ENCODE data around the gene CRB3. TPM values are rescaled to one million over a fixed set of nuclear protein-coding genes. Genes with fewer than 3 reads are reported as not detected.
A peak's percentile ranks its signal among the peaks of the same experiment; 100 is the strongest.

CRB3 gene
- total RNA-seq, 2 experiments from 2014 or later = 1.6 to 2.4 TPM

DNA sequence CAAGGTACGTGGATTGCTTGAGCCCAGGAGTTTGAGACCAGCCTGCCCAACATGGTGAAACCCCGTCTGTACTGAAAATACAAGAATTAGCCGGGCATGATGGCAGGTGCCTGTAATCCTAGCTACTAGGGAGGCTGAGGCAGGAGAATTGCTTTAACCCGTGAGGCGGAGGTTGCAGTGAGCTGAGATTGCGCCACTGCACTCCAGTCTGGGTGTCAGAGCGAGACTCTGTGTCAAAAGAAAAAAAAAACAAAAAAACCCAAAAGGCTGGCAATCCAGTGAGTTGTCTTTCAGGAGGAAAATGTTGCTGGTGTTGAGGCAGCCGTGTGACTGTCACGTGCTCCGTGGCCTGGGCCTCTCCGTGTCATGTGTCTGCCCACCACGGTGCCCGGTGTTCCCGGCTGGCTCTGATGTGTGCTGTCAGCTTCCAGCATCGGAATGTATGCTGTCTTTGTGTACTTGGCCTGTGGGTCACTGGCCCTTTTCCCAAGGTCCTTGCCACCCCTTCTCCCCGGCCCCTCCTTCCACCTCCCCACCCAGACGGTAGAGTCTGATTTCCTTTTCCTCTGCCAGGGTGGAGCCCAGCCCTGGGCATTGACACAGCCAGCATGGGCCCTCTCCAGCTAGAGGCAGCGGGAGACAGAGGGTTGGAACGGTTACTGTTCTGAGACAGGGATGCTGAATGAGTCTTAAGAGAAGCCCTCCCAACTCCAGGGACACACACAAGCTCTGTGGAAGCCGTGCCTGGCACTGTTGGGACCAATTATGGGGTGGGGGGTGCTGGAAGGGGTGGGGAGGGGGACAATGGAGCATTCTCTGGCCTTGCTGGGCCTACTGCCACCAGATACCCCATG is 45.3 kb downstream of the CRB3 start:
- Mint-ChIP-seq H3K4me3 (no peak overlapping the region), H3K27ac (no peak overlapping the region), H3K27me3 (no peaks in the 10 kb centered on the region), H3K36me3 (no peaks in the 10 kb centered on the region), H3K9me3 (no peaks in the 10 kb centered on the region), H3K4me1 (ENCODE audit: low read depth) (peaks cover 4% of the 10 kb centered on the region)
- ChIA-PET CTCF (no interaction called here), POLR2A (no interaction called here)
- intact Hi-C loops (cut with micrococcal nuclease) = no loop called here
- no peak for DNase-seq

DNA sequence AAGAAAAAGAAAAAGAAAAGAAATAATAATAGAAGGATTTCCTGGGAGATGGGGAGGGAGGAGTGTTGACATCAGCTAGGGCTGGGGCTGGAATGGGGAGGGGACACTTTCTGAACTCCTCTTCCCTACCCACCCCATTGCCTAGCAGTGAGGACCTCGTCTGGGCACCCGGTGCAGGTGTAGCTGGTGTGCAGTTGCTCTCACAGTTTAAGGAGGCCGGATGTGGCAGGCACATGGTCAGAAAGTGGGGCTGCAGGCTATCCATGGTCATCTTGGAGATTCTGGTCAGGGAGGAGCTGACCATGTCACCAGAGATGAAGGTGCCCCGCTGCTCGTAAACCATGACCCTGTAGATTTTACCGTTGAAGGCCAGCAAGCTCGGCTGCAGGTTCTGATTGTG is 46.5 kb downstream of the CRB3 start:
- Mint-ChIP-seq H3K36me3 (no peaks in the 10 kb centered on the region), H3K4me1 (ENCODE audit: low read depth) (no peaks in the 10 kb centered on the region), H3K27ac (no peak overlapping the region), H3K9me3 (no peaks in the 10 kb centered on the region), H3K4me3 (no peak overlapping the region), H3K27me3 (no peaks in the 10 kb centered on the region)
- DNase-seq = no peak
- intact Hi-C loops (cut with micrococcal nuclease) = no loop called here
- CTCF ChIA-PET = interaction anchor here (0.6 to 1.3 kb wide), 2 partner anchors 11 to 977 kb away, joined by 3 read pairs; no protein-coding TSS in a partner anchor
- POLR2A ChIA-PET = no interaction called here

DNA sequence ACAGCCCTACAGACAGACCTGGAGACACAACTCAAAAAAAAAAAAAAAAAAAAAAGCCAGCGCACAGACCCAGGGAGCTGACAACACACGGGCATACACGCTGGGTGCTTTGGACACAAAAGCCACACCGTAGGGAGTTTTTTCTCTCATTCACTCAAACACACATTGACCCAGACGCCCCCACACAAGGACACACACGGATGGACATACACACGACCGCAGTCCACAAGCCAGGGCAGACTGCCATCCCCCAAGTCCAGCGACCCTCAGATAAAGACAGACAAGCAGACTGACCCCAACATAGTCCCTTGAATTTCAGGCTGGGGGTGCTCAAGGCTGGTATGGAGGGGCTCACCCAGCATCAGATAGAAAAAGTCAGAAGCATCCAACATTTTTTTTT is 50.0 kb downstream of the CRB3 start:
- Mint-ChIP-seq H3K27ac (no peak overlapping the region), H3K9me3 (no peaks in the 10 kb centered on the region), H3K27me3 (no peaks in the 10 kb centered on the region), H3K4me1 (ENCODE audit: low read depth) (peaks cover 26% of the 10 kb centered on the region), H3K4me3 (no peak overlapping the region), H3K36me3 (no peaks in the 10 kb centered on the region)
- POLR2A ChIA-PET = no interaction called here
- DNase-seq = no peak
- CTCF ChIA-PET = no interaction called here
- intact Hi-C loops (cut with micrococcal nuclease) = no loop called here

DNA sequence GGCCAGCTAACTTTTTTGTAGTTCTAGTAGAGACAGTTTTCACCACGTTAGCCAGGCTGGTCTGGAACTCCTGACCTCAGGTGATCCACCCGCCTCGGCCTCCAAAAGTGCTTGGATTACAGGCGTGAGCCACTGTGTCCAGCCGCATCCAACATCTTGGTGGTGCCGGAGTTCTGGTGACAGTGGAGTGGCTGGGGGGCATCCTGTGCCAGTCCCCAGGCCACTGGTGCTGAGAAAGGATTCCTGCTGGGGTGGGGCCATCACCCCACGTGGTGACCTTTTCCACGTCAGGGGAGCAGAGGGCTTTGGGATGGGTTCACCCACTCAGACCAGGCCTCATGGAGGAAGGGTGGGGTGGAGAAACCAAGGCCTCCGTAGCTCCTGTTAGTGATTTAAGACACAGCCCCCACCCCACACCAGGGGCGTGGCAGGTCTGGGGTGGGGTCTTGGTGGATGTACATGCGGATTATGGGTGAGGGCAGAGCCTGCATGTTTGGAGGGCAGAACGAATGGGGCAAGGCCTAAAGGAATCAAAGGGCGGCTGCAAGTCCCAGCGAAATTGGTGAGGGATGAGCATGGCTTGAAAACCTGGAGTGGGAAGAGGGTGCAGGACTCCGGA is 51.0 kb downstream of the CRB3 start:
- no peak overlapping the region for H3K4me3 Mint-ChIP-seq
- DNase-seq = no peak
- H3K9me3 Mint-ChIP-seq = no peaks in the 10 kb centered on the region
- no peak overlapping the region for H3K27ac Mint-ChIP-seq
- intact Hi-C loops (cut with micrococcal nuclease) = loop anchor here (5.0 kb wide), 5 partner anchors 53 to 287 kb away; partner anchors contain the start of genes CRB3 and SH2D3A
- H3K4me1 Mint-ChIP-seq (ENCODE audit: low read depth) = peaks cover 32% of the 10 kb centered on the region
- peaks cover under 1% of the 10 kb centered on the region for H3K27me3 Mint-ChIP-seq
- no peaks in the 10 kb centered on the region for H3K36me3 Mint-ChIP-seq
- CTCF ChIA-PET = no interaction called here
- POLR2A ChIA-PET = no interaction called here

DNA sequence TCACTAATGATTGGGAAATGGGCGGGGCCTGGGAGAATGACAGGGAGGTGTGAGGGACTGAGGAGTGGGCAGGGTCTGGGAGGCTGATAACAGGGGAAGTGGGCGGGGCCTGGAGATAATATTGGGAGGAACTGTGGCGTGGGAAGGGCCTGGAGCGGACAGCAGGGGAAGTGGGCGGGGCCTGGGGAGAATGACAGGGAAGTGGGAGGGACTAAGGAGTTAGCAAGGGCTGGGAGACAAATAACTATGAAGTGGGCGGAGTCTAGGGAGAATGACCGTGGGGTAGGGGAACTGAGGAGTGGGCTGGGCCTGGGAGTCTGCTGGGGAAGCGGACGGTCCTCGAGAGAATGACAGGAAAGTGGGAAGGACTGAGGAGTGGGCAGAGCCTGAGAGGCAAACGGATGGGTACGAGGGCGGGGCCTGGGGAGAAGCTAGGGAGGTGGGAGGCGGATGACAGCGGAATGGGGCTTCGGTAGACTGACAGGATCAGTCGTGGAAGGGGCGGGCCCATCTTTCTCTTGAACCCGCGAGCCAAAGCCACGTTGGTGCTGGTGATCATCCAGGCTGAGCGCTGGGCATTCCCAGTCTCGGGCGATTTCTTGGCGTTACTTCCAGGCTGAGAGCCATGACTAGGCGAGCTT is 52.1 kb downstream of the CRB3 start:
- CTCF ChIA-PET = interaction anchor here (0.7 to 3.3 kb wide), 37 partner anchors 8 to 463 kb away, joined by 3 to 43 read pairs (median 4); partner anchors contain the start of genes DENND1C, GPR108, TNFSF14 and VAV1
- intact Hi-C loops (cut with micrococcal nuclease) = loop anchor here (1.0 to 5.0 kb wide), 7 partner anchors 54 to 347 kb away; partner anchors contain the start of genes CRB3 and SH2D3A
- peak overlapping the region; percentile 77 for H3K27ac Mint-ChIP-seq
- H3K4me3 Mint-ChIP-seq = peak overlapping the region; percentile 88
- H3K27me3 Mint-ChIP-seq = peaks cover 2% of the 10 kb centered on the region
- no peaks in the 10 kb centered on the region for H3K36me3 Mint-ChIP-seq
- POLR2A ChIA-PET = interaction anchor here (0.6 to 1.2 kb wide), 4 partner anchors 14 to 139 kb away, joined by 3 to 6 read pairs (median 4); partner anchors contain the start of gene TUBB4A
- no peaks in the 10 kb centered on the region for H3K9me3 Mint-ChIP-seq
- peaks cover 35% of the 10 kb centered on the region for H3K4me1 Mint-ChIP-seq (ENCODE audit: low read depth)
- DNase-seq = peak; percentile 86

Small RNAs within 50 kb of the gene (microRNA-seq; reads per million reads assigned to microRNA genes)
- 13.8 reads per million, percentile 40 among the genes with 10 or more reads in this experiment for gene MIR3940 (ENCODE audit: borderline microRNAs expressed, borderline number of aligned reads, borderline replicate concordance)

Other genes with a start within 250 kb of the CRB3 start
- 10 to 100 TPM; 35.7 to 37.9 TPM for gene MLLT1, start 184.3 kb upstream of the CRB3 start, total RNA-seq
- gene ACER1, start 130.7 kb upstream of the CRB3 start, total RNA-seq = under 1 TPM in 1 of 2 experiments, not detected in 1; 0.14 TPM
- gene CLPP, start 102.7 kb upstream of the CRB3 start, total RNA-seq = 100 to 1,000 TPM; 171 to 177 TPM
- 10 to 100 TPM; 57.6 to 58.5 TPM for gene ALKBH7, start 91.5 kb upstream of the CRB3 start, total RNA-seq
- gene PSPN, start 88.3 kb upstream of the CRB3 start, total RNA-seq = 1 to 10 TPM; 1.6 to 2.0 TPM
- 10 to 100 TPM; 67.0 to 70.9 TPM for gene GTF2F1, start 71.1 kb upstream of the CRB3 start, total RNA-seq
- 100 to 1,000 TPM; 296 to 305 TPM for gene KHSRP, start 39.5 kb upstream of the CRB3 start, total RNA-seq
- gene SLC25A41, start 30.5 kb upstream of the CRB3 start, total RNA-seq = not detected
- 10 to 100 TPM; 28.6 to 29.6 TPM for gene SLC25A23, start 4.5 kb upstream of the CRB3 start, total RNA-seq
- gene DENND1C, start 17.5 kb downstream of the CRB3 start, total RNA-seq = 10 to 100 TPM; 62.1 to 69.3 TPM
- gene TUBB4A, start 38.0 kb downstream of the CRB3 start, total RNA-seq = 10 to 100 TPM in 1 of 2 experiments, 1 to 10 TPM in 1; 8.3 to 11.2 TPM
- 1 to 10 TPM; 1.2 to 1.4 TPM for gene TNFSF9, start 66.8 kb downstream of the CRB3 start, total RNA-seq
- gene CD70, start 126.9 kb downstream of the CRB3 start, total RNA-seq = 10 to 100 TPM in 1 of 2 experiments, 1 to 10 TPM in 1; 8.4 to 10.7 TPM
- gene TNFSF14, start 205.9 kb downstream of the CRB3 start, total RNA-seq = 10 to 100 TPM; 36.5 to 38.6 TPM